Measurements from ENCODE around the gene RAD50. TPM values are rescaled to one million over a fixed set of nuclear protein-coding genes. Genes with fewer than 3 reads are reported as not detected.

Gene RAD50
- total and polyA plus RNA-seq, 12 donors: 5.4 to 41.6 (median 28.7) TPM

DNA sequence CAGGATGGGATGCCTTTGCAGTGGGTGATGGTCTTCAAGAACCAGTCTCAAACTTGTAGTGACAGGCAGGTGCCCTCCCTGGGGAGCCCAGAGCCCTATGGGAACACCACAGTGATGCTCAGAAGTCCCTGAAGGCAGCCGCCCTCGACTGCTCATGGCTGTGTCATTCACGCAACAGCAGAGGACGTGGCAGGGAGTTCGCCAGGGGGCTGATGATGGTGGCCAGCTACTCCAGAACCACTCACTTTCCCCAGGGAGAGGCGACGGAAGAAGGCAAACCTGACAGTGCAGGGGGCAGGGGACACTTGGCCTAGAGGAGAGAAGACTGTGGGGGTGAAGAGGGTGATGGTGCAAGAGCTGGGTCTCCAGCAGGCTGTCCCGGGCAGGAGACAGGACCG is 105.2 kb downstream of the RAD50 start:
- WGBS, 4 donors: 92 to 95% (median 94%) methylated on average over 9 of the region's 9 CpGs
- no peak for DNase-seq
- H3K9me3 ChIP-seq (replicated peaks in 1 of 3): no peaks in the 10 kb centered on the region
- peaks cover 2% of the 10 kb centered on the region for H3K27me3 ChIP-seq
- no peak for TF ChIP-seq POLR2A (IDR thresholded peaks at IDR 0.05)
- TF ChIP-seq, protein P1, sequence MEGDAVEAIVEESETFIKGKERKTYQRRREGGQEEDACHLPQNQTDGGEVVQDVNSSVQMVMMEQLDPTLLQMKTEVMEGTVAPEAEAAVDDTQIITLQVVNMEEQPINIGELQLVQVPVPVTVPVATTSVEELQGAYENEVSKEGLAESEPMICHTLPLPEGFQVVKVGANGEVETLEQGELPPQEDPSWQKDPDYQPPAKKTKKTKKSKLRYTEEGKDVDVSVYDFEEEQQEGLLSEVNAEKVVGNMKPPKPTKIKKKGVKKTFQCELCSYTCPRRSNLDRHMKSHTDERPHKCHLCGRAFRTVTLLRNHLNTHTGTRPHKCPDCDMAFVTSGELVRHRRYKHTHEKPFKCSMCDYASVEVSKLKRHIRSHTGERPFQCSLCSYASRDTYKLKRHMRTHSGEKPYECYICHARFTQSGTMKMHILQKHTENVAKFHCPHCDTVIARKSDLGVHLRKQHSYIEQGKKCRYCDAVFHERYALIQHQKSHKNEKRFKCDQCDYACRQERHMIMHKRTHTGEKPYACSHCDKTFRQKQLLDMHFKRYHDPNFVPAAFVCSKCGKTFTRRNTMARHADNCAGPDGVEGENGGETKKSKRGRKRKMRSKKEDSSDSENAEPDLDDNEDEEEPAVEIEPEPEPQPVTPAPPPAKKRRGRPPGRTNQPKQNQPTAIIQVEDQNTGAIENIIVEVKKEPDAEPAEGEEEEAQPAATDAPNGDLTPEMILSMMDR (IDR thresholded peaks at IDR 0.05): no peak
- intact Hi-C loops (cut with DNase I): no loop called here
- no peaks in the 10 kb centered on the region for H3K36me3 ChIP-seq (replicated peaks in 1 of 2)
- H3K4me1 ChIP-seq (replicated peaks in 1 of 2): no peaks in the 10 kb centered on the region
- no peak overlapping the region for H3K27ac ChIP-seq
- H3K4me3 ChIP-seq: no peak overlapping the region

DNA sequence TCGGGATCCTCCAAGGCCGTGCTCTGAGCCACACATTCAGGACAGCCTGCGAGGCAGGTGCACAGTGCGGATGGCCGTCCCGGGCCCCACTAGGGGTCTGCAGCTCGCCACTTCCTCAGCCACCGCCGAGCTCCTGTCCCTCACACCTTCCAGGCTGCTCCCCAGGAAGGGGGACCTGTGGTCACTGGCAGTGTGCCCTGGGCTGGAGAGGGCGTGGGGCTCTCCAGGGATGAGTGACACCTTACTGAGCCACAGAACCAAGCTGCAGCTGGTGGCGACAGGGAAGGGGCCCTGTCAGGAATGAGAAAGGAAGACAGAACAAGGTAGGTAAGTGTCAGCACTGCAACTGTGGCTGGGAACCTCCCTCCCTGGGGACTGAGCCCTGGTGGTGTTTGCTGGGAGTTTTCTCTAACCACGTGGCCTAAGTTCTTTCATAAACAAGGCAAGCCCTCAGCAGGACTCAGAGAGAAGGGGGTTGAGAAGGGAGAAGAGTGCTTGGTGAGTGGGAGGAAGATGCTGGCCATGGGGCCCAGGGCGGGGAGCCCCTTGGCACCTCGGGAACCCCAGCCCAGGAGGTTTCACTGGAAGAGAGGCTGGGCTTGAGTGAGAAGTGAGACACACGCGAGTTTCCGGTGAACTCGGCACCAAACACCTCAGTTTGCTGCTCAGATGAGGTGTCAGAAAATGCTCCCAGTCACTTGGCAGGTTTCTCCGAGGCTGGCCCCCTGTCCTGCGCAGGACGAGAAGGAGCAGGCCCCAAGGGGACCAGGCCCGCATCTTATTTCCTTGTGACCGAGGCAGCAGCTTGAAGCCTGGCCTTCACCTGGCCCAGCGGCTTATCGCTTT is 106.4 kb downstream of the RAD50 start:
- no peaks in the 10 kb centered on the region for H3K4me1 ChIP-seq (replicated peaks in 1 of 2)
- H3K27ac ChIP-seq: no peak overlapping the region
- H3K36me3 ChIP-seq (replicated peaks in 1 of 2): no peaks in the 10 kb centered on the region
- no peaks in the 10 kb centered on the region for H3K27me3 ChIP-seq
- WGBS, 4 donors: 72 to 90% (median 78%) methylated on average over 15 to 25 of the region's 25 CpGs
- no peak overlapping the region for H3K4me3 ChIP-seq
- no peak for DNase-seq
- TF ChIP-seq POLR2A (IDR thresholded peaks at IDR 0.05): no peak
- TF ChIP-seq, protein P1 (IDR thresholded peaks at IDR 0.05): no peak
- no peaks in the 10 kb centered on the region for H3K9me3 ChIP-seq (replicated peaks in 1 of 3)
- intact Hi-C loops (cut with DNase I): no loop called here

DNA sequence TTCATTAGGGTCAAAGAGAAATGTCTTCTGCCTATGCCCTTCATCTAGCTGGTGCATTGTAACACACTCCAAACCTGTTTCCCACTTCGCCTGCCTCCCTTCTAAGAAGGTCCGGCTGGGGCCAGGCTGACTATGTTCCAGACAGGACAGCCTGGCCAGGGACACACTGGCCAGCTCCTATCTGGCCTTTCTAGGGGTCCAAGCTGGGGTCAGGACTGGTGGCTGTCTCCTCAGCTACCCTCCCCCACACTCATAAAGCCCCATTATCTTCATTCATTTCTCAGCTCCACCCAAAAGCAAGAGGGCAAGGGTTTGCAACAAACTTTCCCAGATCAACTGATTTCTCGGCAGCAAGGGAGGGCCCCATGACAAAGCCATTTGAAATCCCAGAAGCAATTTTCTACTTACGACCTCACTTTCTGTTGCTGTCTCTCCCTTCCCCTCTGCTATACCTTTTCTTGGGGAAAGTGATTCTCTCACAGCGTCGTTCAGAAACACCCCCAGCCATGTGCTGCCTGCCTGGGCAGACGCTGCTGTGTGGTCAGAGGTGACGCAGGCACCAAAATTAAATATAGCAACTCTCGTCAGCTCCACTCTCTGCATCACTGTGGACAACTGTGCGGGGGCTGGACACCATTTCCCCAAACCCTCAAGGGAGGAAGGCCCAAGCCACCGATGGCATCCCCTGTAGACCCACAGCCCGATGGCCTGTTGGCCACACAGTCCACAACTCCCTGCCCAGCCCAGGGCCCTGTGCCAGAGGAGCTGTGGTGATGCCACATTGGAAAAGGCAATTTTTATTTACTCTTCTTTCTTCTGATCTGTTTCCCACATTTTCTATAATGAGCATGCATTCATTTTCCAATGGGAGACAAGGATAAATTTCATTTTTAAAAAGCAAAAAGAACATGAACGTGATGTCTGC is 107.3 kb downstream of the RAD50 start:
- H3K9me3 ChIP-seq (replicated peaks in 1 of 3): no peaks in the 10 kb centered on the region
- whole genome bisulfite sequencing, 4 donors: 86 to 89% (median 87%) methylated on average over 11 to 13 of the region's 13 CpGs
- no peak overlapping the region for H3K4me3 ChIP-seq
- TF ChIP-seq, protein P1 (IDR thresholded peaks at IDR 0.05): no peak
- TF ChIP-seq POLR2A (IDR thresholded peaks at IDR 0.05): no peak
- H3K27ac ChIP-seq: no peak overlapping the region
- no peaks in the 10 kb centered on the region for H3K27me3 ChIP-seq
- DNase-seq: no peak
- intact Hi-C loops (cut with DNase I): no loop called here
- H3K4me1 ChIP-seq (replicated peaks in 1 of 2): no peaks in the 10 kb centered on the region
- no peaks in the 10 kb centered on the region for H3K36me3 ChIP-seq (replicated peaks in 1 of 2)

DNA sequence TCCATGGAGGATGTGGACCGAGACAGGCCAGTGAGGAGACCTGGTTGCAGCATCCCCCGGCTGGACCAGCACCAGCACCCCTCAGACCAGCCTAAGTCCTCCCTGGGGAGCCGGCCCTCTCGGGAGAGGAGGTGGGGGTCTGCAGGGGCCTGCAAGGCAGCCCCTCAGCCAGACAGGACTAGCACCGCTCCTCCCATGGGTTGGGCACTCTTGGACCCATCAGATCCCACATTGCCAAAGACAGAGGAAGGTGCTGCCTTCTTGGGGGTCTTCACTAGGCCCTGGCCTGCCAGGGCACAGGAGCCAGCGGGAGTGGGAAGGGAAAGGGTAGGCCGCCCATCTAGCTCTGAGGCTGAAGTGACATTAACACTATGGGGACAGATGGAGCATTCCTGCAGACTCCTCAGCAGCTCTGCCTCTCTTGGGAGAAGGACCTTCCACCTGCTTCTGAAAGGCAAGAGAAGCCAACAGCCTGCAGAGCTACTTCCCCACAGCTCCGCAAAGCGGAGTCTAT is 108.0 kb downstream of the RAD50 start:
- Histone ChIP-seq H3K4me1 (replicated peaks in 1 of 2) (no peaks in the 10 kb centered on the region), H3K4me3 (no peak overlapping the region), H3K27me3 (no peaks in the 10 kb centered on the region), H3K27ac (no peak overlapping the region), H3K9me3 (replicated peaks in 1 of 3) (no peaks in the 10 kb centered on the region), H3K36me3 (replicated peaks in 1 of 2) (no peaks in the 10 kb centered on the region)
- no peak for TF ChIP-seq POLR2A (IDR thresholded peaks at IDR 0.05)
- TF ChIP-seq, protein P1 (IDR thresholded peaks at IDR 0.05): no peak
- no peak for DNase-seq
- intact Hi-C loops (cut with DNase I): no loop called here
- WGBS, 4 donors: 91 to 98% (median 97%) methylated on average over 6 to 9 of the region's 9 CpGs

Data from adrenal gland (tissue), 12 donors.